ENCODE measurements around the gene SPO11.

GRCh38 chr20:57313230-57313629 is 16.4 kb upstream of the SPO11 start:
- TF ChIP-seq, protein P1, sequence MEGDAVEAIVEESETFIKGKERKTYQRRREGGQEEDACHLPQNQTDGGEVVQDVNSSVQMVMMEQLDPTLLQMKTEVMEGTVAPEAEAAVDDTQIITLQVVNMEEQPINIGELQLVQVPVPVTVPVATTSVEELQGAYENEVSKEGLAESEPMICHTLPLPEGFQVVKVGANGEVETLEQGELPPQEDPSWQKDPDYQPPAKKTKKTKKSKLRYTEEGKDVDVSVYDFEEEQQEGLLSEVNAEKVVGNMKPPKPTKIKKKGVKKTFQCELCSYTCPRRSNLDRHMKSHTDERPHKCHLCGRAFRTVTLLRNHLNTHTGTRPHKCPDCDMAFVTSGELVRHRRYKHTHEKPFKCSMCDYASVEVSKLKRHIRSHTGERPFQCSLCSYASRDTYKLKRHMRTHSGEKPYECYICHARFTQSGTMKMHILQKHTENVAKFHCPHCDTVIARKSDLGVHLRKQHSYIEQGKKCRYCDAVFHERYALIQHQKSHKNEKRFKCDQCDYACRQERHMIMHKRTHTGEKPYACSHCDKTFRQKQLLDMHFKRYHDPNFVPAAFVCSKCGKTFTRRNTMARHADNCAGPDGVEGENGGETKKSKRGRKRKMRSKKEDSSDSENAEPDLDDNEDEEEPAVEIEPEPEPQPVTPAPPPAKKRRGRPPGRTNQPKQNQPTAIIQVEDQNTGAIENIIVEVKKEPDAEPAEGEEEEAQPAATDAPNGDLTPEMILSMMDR (IDR thresholded peaks at IDR 0.05) = no peak
- TF ChIP-seq EP300 (IDR thresholded peaks at IDR 0.05; ENCODE audit: low read depth) = no peak
